B cell (primary cell): ENCODE data around the gene METTL24. TPM values are rescaled to one million over a fixed set of nuclear protein-coding genes. Genes with fewer than 3 reads are reported as not detected.

Source experiments
- ATAC-seq: fragments of 200-7000 bp; cut with Tn5 transposase; one replicate; pipeline ENCODE4 v1.10.0; 2021; ENCODE audit warnings: low read depth, mild to moderate bottlenecking, moderate number of reproducible peaks, moderate library complexity
- CTCF ChIA-PET: fragments of 350-600 bp; sonication (Branson Sonifier 250); formaldehyde crosslinking; loops from one replicate; lab custom pipeline; 2021; ENCODE audit warnings: antibody characterized with exemption, inconsistent platforms; lab: Charles Lee
- POLR2A ChIA-PET: fragments of 350-600 bp; sonication (Branson Sonifier 250); formaldehyde crosslinking; loops from one replicate; lab custom pipeline; 2021; ENCODE audit warnings: antibody characterized with exemption; lab: Charles Lee
- DNase-seq: peaks from one replicate; pipeline ENCODE4 v3.0.0; 2013
- H2AFZ ChIP-seq: 2 replicates; pipeline ENCODE4 v1.6.1; 2012; ENCODE audit warnings: mild to moderate bottlenecking, low read depth, low read length; ENCODE audit not compliant: insufficient read depth, poor library complexity, severe bottlenecking
- H3K27ac ChIP-seq, 2 donors: 1 replicate in 1 of 2; 2 replicates in 1 of 2; pipeline ENCODE4 v1.5.1; 2012 to 2013; ENCODE audit warnings: low read length in 2 of 2, mild to moderate bottlenecking in 2 of 2, moderate library complexity in 1 of 2
- H3K27me3 ChIP-seq, 4 experiments: fragments of 200-600 bp in 1 of 4; sonication (generic) in 1 of 4; replicated peaks in 1 of 4; 1 replicate in 2 of 4; 2 replicates in 2 of 4; pipeline versions ENCODE4 v1.6.1 to v1.7.0; 2013 to 2016; ENCODE audit warnings: low read length in 3 of 4, mild to moderate bottlenecking in 2 of 4, mixed read lengths in 1 of 4, moderate library complexity in 1 of 4; ENCODE audit not compliant: insufficient read depth in 4 of 4, control insufficient read depth in 3 of 4; ENCODE audit errors: control extremely low read depth in 1 of 4
- H3K36me3 ChIP-seq, 2 experiments: replicated peaks in 1 of 2; 1 replicate in 1 of 2; 2 replicates in 1 of 2; pipeline versions ENCODE4 v1.6.1 to v1.7.1; 2013; ENCODE audit warnings: low read length in 1 of 2; ENCODE audit not compliant: insufficient read depth in 2 of 2, control insufficient read depth in 1 of 2; ENCODE audit errors: control extremely low read depth in 1 of 2, extremely low read depth in 1 of 2
- H3K4me1 ChIP-seq, 2 donors: fragments of 200-600 bp in 1 of 2; sonication (generic) in 1 of 2; 1 replicate in 1 of 2; 2 replicates in 1 of 2; pipeline versions ENCODE4 v1.5.1 to v1.6.1; 2013 to 2017; ENCODE audit warnings: low read length in 2 of 2; ENCODE audit not compliant: control insufficient read depth in 2 of 2, insufficient read depth in 2 of 2
- H3K4me2 ChIP-seq: replicated peaks from 2 replicates; pipeline ENCODE3; 2012; ENCODE audit warnings: mild to moderate bottlenecking, low read depth, low read length; ENCODE audit not compliant: poor library complexity, severe bottlenecking
- H3K4me3 ChIP-seq, 5 experiments: fragments of 200-600 bp in 1 of 5; sonication (generic) in 1 of 5; 1 replicate in 3 of 5; 2 replicates in 2 of 5; pipeline versions ENCODE4 v1.5.1 to v1.7.0; 2011 to 2016; ENCODE audit warnings: low read length in 4 of 5, mild to moderate bottlenecking in 4 of 5, low read depth in 2 of 5, control low read depth in 1 of 5, moderate library complexity in 1 of 5; ENCODE audit not compliant: insufficient read depth in 1 of 5; ENCODE audit errors: control extremely low read depth in 1 of 5, extremely low read depth in 1 of 5
- H3K79me2 ChIP-seq: fragments of 200-600 bp; sonication (generic); one replicate; pipeline ENCODE4 v1.6.0; 2016; ENCODE audit warnings: low read length; ENCODE audit not compliant: control insufficient read depth, insufficient read depth
- H3K9ac ChIP-seq: fragments of 200-600 bp; sonication (generic); 2 replicates; pipeline ENCODE4 v1.6.1; 2017; ENCODE audit warnings: mild to moderate bottlenecking, low read length, moderate library complexity
- H3K9me3 ChIP-seq, 3 donors: one replicate each; pipeline versions ENCODE4 v1.6.1 to v1.7.1; 2013; ENCODE audit warnings: low read length in 2 of 3; ENCODE audit not compliant: control insufficient read depth in 2 of 3, insufficient read depth in 1 of 3; ENCODE audit errors: control extremely low read depth in 1 of 3
- H4K20me1 ChIP-seq: 2 replicates; pipeline ENCODE4 v1.6.0; 2012; ENCODE audit warnings: mild to moderate bottlenecking, low read length; ENCODE audit not compliant: insufficient read depth, control insufficient read depth, poor library complexity, severe bottlenecking
- H3K27ac Mint-ChIP-seq: one replicate; pipeline ENCODE4 v1.8.0; 2021; ENCODE audit warnings: mixed read lengths
- H3K27me3 Mint-ChIP-seq: one replicate; pipeline ENCODE4 v1.8.0; 2021; ENCODE audit warnings: mixed read lengths
- H3K4me1 Mint-ChIP-seq: one replicate; pipeline ENCODE4 v1.8.0; 2021; ENCODE audit warnings: mixed read lengths
- H3K4me3 Mint-ChIP-seq: one replicate; pipeline ENCODE4 v1.8.0; 2021; ENCODE audit warnings: mixed read lengths
- H3K9me3 Mint-ChIP-seq: one replicate; pipeline ENCODE4 v1.8.0; 2022; ENCODE audit warnings: mixed read lengths; ENCODE audit not compliant: insufficient read depth
- CTCF ChIP-seq: fragments of 200-600 bp; IDR thresholded peaks from one replicate; pipeline ENCODE4 v1.8.0; 2022; ENCODE audit warnings: antibody characterized with exemption, mild to moderate bottlenecking
- EZH2 ChIP-seq: IDR thresholded peaks from 2 replicates; pipeline ENCODE4 v1.6.1; 2012; ENCODE audit warnings: borderline replicate concordance, low read depth, mild to moderate bottlenecking, moderate library complexity, low read length; ENCODE audit not compliant: insufficient read depth, poor library complexity, severe bottlenecking
- WGBS: methylation state at CpG from one replicate; pipeline ENCODE4 v1.1.5; 2013; ENCODE audit warnings: missing lambda C conversion rate; ENCODE audit not compliant: insufficient coverage; 5-methylcytosine and 5-hydroxymethylcytosine counted together
- intact Hi-C: fragments of 100-400 bp; cut with micrococcal nuclease; formaldehyde crosslinking; loops from one replicate; pipeline ENCODE4 v1.10.0; 2022
- polyA plus RNA-seq: library from polyadenylated mRNA; depleted of rRNA; stranded (reverse); fragments of >200 nt; gene quantifications from 2 replicates; pipeline ENCODE4 v1.2.3, GENCODE V29; 2012
- total RNA-seq, 2 donors: library from RNA; stranded (reverse); fragments of 120-200 nt in 1 of 2; gene quantifications; 1 replicate in 1 of 2; 2 replicates in 1 of 2; pipeline versions ENCODE4 v1.2.3 to v1.2.4, GENCODE V29; 2013 to 2022

Gene METTL24
- total and polyA plus RNA-seq, 2 donors (not counting 1 experiment from before 2014, with no cell fraction given): not detected

GRCh38 chr6:110269623-110270022 lies 88.5 kb downstream of the METTL24 start:
- CTCF ChIA-PET: no interaction called here
- Mint-ChIP-seq H3K27me3 (peaks cover 11% of the 10 kb centered on the region), H3K9me3 (peaks cover 4% of the 10 kb centered on the region), H3K27ac (no peak overlapping the region), H3K4me3 (no peak overlapping the region), H3K4me1 (no peaks in the 10 kb centered on the region)
- no peak overlapping the region for H2AFZ ChIP-seq
- 100% methylated on average over 1 of the region's 2 CpGs for WGBS
- no peaks in the 10 kb centered on the region for H3K27me3 ChIP-seq
- no peak overlapping the region for H3K9ac ChIP-seq
- no peak overlapping the region for H3K4me3 ChIP-seq
- ATAC-seq (no peak), DNase-seq (no peak)
- POLR2A ChIA-PET: no interaction called here
- H3K36me3 ChIP-seq: no peaks in the 10 kb centered on the region
- intact Hi-C loops: no loop called here
- no peaks in the 10 kb centered on the region for H4K20me1 ChIP-seq
- H3K4me1 ChIP-seq: no peaks in the 10 kb centered on the region
- H3K9me3 ChIP-seq: no peaks in the 10 kb centered on the region
- H3K27ac ChIP-seq: no peak overlapping the region
- TF ChIP-seq CTCF (no peak), EZH2 (no peak)
- no peaks in the 10 kb centered on the region for H3K79me2 ChIP-seq
- H3K4me2 ChIP-seq: no peak overlapping the region

- TF ChIP-seq CTCF (no peak), EZH2 (no peak)
- POLR2A ChIA-PET: no interaction called here
- no peaks in the 10 kb centered on the region for H3K36me3 ChIP-seq
- intact Hi-C loops: no loop called here
- ATAC-seq: no peak
- CTCF ChIA-PET: interaction anchor here (0.7 kb wide), 1 partner anchor 23 kb away, joined by 3 read pairs; no protein-coding TSS in a partner anchor
- no peaks in the 10 kb centered on the region for H3K79me2 ChIP-seq
- Mint-ChIP-seq H3K27ac (no peak overlapping the region), H3K9me3 (peaks cover 4% of the 10 kb centered on the region), H3K27me3 (peaks cover 1% of the 10 kb centered on the region), H3K4me1 (no peaks in the 10 kb centered on the region), H3K4me3 (no peak overlapping the region)
- no peak overlapping the region for H3K27ac ChIP-seq
- H3K9me3 ChIP-seq: no peaks in the 10 kb centered on the region
- no peak overlapping the region for H3K4me2 ChIP-seq
- no peaks in the 10 kb centered on the region for H3K27me3 ChIP-seq
- no peaks in the 10 kb centered on the region for H3K4me1 ChIP-seq
- H3K4me3 ChIP-seq: no peak overlapping the region
- DNase-seq: no peak
- no peak overlapping the region for H2AFZ ChIP-seq
- H4K20me1 ChIP-seq: no peaks in the 10 kb centered on the region
- H3K9ac ChIP-seq: no peak overlapping the region
These were observed 91.2 kb downstream of the METTL24 start for GRCh38 chr6:110266996-110267395.
